Panc1 (cell line): Measurements from ENCODE around the gene KDM3B. TPM values are rescaled to one million over a fixed set of nuclear protein-coding genes. Genes with fewer than 3 reads are reported as not detected.

Source experiments
- ATAC-seq: fragments of 200-7000 bp; cut with Tn5 transposase; 2 replicates; pipeline ENCODE4 v1.9.1; 2020; ENCODE audit warnings: mild to moderate bottlenecking, moderate library complexity
- BruUV-seq: library from RNA; stranded (reverse); fragments of 400-500 nt; replicated peaks from 2 replicates; lab custom pipeline; 2021; lab: Mats Ljungman, UMichigan
- CTCF ChIA-PET: fragments of 300-600 bp; sonication (Branson Sonifier 250); formaldehyde crosslinking; loops from one replicate; lab custom pipeline; 2022; ENCODE audit warnings: antibody characterized with exemption; lab: Charles Lee
- POLR2A ChIA-PET: fragments of 300-600 bp; sonication (Branson Sonifier 250); formaldehyde crosslinking; loops from one replicate; lab custom pipeline; 2022; ENCODE audit warnings: antibody characterized with exemption; lab: Charles Lee
- DNase-seq: peaks from one replicate; pipeline ENCODE4 v3.0.0-alpha.2; 2010; ENCODE audit warnings: low read depth, low spot score
- H3K27ac ChIP-seq: 2 replicates; pipeline ENCODE4 v1.5.1; 2011; ENCODE audit warnings: mild to moderate bottlenecking, low read length, inconsistent platforms
- H3K27me3 ChIP-seq: fragments of 200-500 bp; sonication (Bioruptor generic); 2 replicates; pipeline ENCODE4 v1.6.0; 2014; ENCODE audit warnings: low read length, inconsistent platforms; ENCODE audit not compliant: control insufficient read depth, insufficient read depth
- H3K36me3 ChIP-seq: fragments of 200-500 bp; sonication (Bioruptor generic); 2 replicates; pipeline ENCODE4 v1.5.1; 2014; ENCODE audit warnings: inconsistent platforms, mild to moderate bottlenecking, low read length, moderate library complexity; ENCODE audit not compliant: control insufficient read depth, insufficient read depth
- H3K4me1 ChIP-seq: 2 replicates; pipeline ENCODE4 v1.5.1; 2011; ENCODE audit warnings: inconsistent platforms, mild to moderate bottlenecking, low read length, moderate library complexity; ENCODE audit not compliant: control insufficient read depth, insufficient read depth
- H3K4me3 ChIP-seq, 2 experiments: 2 replicates each; pipeline ENCODE4 v1.5.1; 2011 to 2012; ENCODE audit warnings: low read depth in 2 of 2, low read length in 2 of 2, mild to moderate bottlenecking in 2 of 2, inconsistent platforms in 1 of 2, moderate library complexity in 1 of 2
- H3K9me3 ChIP-seq: fragments of 200-500 bp; sonication (Bioruptor generic); 2 replicates; pipeline ENCODE4 v1.5.1; 2014; ENCODE audit warnings: low read depth, mild to moderate bottlenecking, inconsistent platforms, low read length, moderate library complexity; ENCODE audit not compliant: control insufficient read depth, insufficient read depth
- POLR2AphosphoS5 ChIP-seq: IDR thresholded peaks from 2 replicates; pipeline ENCODE4 v1.6.1; 2012; ENCODE audit warnings: mild to moderate bottlenecking, low read depth, low read length, moderate library complexity
- SIN3A ChIP-seq: IDR thresholded peaks from 2 replicates; pipeline ENCODE4 v1.6.1; 2012; ENCODE audit warnings: low read depth, mild to moderate bottlenecking, low read length, moderate library complexity, borderline replicate concordance; ENCODE audit not compliant: insufficient read depth
- TCF7L2 ChIP-seq: IDR thresholded peaks from 2 replicates; pipeline ENCODE4 v1.6.1; 2011; ENCODE audit warnings: mild to moderate bottlenecking, low read depth, low read length, inconsistent platforms
- in situ Hi-C: cut with HindIII; loops from 2 replicates; pipeline ENCODE4 v1.10.0; 2016; ENCODE audit warnings: low sequenced_read_pairs, low pct_unique_long_range_greater_than_20kb
- intact Hi-C: fragments of 100-400 bp; cut with micrococcal nuclease; formaldehyde crosslinking; loops from one replicate; pipeline ENCODE4 v1.10.0; 2022; ENCODE audit not compliant: unreplicated experiment
- total RNA-seq: library from RNA; stranded (reverse); gene quantifications from one replicate; pipeline ENCODE4 v1.2.1, GENCODE V29; 2021; ENCODE audit not compliant: unreplicated experiment
- TF ChIP-seq, protein P1 (sequence below), 2 experiments: IDR thresholded peaks; 2 replicates each; pipeline ENCODE4 v1.6.1; 2011 to 2012; ENCODE audit warnings: low read depth in 2 of 2, control low read depth in 1 of 2, low read length in 1 of 2, mild to moderate bottlenecking in 1 of 2, moderate library complexity in 1 of 2; ENCODE audit not compliant: insufficient read depth in 1 of 2
- TF ChIP-seq, protein P2 (sequence below): fragments of 450-650 bp; IDR thresholded peaks from 2 replicates; pipeline ENCODE4 v1.5.1; 2017; ENCODE audit warnings: mild to moderate bottlenecking

KDM3B gene
- total RNA-seq, 1 experiment from 2014 or later = 65.0 TPM

- no peaks in the 10 kb centered on the region for H3K4me1 ChIP-seq
- no peak for DNase-seq
- in situ Hi-C loops (no loop called here), intact Hi-C loops (no loop called here)
- ATAC-seq = no peak
- H3K9me3 ChIP-seq = no peaks in the 10 kb centered on the region
- no peaks in the 10 kb centered on the region for H3K36me3 ChIP-seq
- POLR2A ChIA-PET = no interaction called here
- no peak overlapping the region for H3K27ac ChIP-seq
- CTCF ChIA-PET = interaction anchor here (0.6 kb wide), 1 partner anchor 453 kb away, joined by 4 read pairs; no protein-coding TSS in a partner anchor
- BruUV-seq = no TSS peak
- H3K4me3 ChIP-seq = no peak overlapping the region
- TF ChIP-seq POLR2AphosphoS5 = no peak
- TF ChIP-seq, protein P1, sequence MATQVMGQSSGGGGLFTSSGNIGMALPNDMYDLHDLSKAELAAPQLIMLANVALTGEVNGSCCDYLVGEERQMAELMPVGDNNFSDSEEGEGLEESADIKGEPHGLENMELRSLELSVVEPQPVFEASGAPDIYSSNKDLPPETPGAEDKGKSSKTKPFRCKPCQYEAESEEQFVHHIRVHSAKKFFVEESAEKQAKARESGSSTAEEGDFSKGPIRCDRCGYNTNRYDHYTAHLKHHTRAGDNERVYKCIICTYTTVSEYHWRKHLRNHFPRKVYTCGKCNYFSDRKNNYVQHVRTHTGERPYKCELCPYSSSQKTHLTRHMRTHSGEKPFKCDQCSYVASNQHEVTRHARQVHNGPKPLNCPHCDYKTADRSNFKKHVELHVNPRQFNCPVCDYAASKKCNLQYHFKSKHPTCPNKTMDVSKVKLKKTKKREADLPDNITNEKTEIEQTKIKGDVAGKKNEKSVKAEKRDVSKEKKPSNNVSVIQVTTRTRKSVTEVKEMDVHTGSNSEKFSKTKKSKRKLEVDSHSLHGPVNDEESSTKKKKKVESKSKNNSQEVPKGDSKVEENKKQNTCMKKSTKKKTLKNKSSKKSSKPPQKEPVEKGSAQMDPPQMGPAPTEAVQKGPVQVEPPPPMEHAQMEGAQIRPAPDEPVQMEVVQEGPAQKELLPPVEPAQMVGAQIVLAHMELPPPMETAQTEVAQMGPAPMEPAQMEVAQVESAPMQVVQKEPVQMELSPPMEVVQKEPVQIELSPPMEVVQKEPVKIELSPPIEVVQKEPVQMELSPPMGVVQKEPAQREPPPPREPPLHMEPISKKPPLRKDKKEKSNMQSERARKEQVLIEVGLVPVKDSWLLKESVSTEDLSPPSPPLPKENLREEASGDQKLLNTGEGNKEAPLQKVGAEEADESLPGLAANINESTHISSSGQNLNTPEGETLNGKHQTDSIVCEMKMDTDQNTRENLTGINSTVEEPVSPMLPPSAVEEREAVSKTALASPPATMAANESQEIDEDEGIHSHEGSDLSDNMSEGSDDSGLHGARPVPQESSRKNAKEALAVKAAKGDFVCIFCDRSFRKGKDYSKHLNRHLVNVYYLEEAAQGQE (IDR thresholded peaks at IDR 0.05; ENCODE audit: insufficient read depth in 1 of 2, low read depth in 2 of 2, low read length in 1 of 2) = no peak
- no peak for TF ChIP-seq SIN3A
- TF ChIP-seq TCF7L2 = no peak
- TF ChIP-seq, protein P2, sequence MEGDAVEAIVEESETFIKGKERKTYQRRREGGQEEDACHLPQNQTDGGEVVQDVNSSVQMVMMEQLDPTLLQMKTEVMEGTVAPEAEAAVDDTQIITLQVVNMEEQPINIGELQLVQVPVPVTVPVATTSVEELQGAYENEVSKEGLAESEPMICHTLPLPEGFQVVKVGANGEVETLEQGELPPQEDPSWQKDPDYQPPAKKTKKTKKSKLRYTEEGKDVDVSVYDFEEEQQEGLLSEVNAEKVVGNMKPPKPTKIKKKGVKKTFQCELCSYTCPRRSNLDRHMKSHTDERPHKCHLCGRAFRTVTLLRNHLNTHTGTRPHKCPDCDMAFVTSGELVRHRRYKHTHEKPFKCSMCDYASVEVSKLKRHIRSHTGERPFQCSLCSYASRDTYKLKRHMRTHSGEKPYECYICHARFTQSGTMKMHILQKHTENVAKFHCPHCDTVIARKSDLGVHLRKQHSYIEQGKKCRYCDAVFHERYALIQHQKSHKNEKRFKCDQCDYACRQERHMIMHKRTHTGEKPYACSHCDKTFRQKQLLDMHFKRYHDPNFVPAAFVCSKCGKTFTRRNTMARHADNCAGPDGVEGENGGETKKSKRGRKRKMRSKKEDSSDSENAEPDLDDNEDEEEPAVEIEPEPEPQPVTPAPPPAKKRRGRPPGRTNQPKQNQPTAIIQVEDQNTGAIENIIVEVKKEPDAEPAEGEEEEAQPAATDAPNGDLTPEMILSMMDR = no peak
- no peaks in the 10 kb centered on the region for H3K27me3 ChIP-seq
Measured at GRCh38 chr5:138468966-138469539, 116.6 kb downstream of the KDM3B start.

GRCh38 chr5:138469540-138470321 lies 117.2 kb downstream of the KDM3B start:
- no peaks in the 10 kb centered on the region for H3K4me1 ChIP-seq
- TF ChIP-seq, protein P2 = no peak
- TF ChIP-seq TCF7L2 (no peak), POLR2AphosphoS5 (no peak), SIN3A (no peak)
- TF ChIP-seq, protein P1 (IDR thresholded peaks at IDR 0.05; ENCODE audit: insufficient read depth in 1 of 2, low read depth in 2 of 2, low read length in 1 of 2) = no peak
- H3K27me3 ChIP-seq = no peaks in the 10 kb centered on the region
- no peak overlapping the region for H3K27ac ChIP-seq
- H3K36me3 ChIP-seq = no peaks in the 10 kb centered on the region
- ChIA-PET POLR2A (no interaction called here), CTCF (no interaction called here)
- BruUV-seq = no TSS peak
- intact Hi-C loops (no loop called here), in situ Hi-C loops (no loop called here)
- DNase-seq = no peak
- no peak for ATAC-seq
- H3K4me3 ChIP-seq = no peak overlapping the region
- no peaks in the 10 kb centered on the region for H3K9me3 ChIP-seq
